NCI-H1092 (cell line): ENCODE data around the gene CNTNAP5.

Experiments used
- DNase-seq: peaks from one replicate; lab custom pipeline; 2025; lab: John Stamatoyannopoulos, UW

CNTNAP5 gene

DNA sequence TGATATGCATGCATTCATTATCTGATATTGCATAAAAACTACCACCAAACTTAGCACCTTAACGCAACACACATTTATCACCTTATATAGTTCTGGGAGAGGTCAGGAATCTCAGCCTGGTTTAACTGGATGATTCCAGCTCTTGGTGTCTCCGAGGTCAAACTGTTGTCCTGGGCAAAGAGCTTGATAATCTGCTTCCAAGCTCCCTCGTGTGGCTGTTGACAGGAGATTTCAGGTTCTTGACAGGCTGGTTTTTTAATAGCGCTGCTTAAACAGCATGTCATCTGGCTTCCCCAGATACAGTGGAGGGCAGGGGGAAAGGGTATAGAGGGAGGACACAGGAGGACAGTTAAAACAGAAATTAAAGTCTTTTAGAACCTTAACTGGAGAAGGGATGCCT, 785.0 kb downstream of the CNTNAP5 start:
- peak; percentile 12 for DNase-seq

DNA sequence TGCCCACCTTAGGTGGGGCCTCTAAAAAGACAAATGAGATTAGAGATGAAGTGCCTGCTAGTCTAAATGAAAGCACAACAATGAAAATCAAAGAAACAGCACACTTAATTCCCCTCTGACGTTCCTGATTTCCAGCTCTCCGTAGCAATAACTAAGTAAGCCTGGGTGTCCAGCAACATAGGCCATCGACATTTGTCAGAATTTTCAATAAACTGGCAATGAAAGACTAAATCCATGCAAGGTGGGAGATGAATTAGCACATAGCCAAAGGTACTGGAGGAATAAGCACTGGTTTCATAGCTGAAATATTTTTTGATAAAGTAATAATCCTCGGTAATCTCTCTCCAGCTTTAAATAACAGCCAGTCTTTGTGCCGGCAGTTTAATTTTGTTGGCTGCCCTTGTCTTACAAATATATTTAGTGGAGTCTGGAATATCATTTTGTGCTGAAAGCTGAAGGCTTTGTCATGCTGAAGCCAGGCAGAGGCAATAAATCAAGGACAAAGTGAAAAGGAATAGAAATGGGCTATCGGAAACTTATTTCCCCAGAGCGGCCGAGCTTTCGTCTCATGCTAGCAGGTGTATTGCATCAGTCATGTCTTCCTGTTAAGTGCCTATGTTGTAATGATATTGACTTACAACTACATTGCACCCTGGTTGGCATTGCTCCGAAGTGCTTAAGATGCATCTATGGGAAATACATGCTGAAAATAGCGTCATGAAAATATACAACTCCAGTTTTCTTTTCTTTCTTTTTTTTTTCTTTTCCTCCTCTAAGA, 790.1 kb downstream of the CNTNAP5 start:
- DNase-seq, result no peak

DNA sequence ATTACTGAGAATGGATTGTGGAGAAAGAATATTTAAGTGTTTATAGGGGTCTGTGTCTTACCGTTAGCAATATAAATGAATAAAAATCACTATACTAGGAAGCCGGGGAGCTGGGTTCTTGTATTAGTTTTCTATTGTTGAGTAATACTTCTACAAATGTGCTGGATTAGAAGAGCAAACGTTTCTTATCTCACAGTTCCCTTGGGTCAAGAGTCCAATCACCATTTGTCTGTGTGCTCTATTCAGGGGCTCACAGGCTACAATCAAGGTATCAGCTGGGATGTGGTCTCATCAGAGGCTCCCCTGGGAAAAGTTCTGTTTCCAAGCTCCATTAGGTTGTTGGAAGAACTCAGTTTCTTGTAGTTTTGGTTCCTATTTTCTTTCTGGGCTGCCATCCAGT, 790.9 kb downstream of the CNTNAP5 start:
- no peak for DNase-seq

DNA sequence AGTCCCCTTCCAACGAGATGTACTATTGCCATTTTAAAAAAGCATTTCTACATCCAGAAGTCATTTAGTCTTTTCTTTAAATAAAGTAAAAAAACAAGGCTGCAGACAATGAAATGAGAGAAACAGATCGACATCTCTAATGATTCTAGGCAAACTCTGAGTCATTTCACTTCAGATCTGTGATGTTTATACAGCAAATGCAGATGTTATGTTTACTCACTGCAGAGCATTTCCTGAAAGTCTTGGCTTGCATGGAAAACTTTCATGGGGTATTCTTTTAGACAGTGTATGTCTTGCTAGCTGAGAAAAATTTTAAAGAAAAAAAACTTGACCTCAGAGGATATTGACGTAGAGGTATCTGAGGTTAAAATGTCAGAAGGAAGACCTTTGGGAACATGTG, 797.4 kb downstream of the CNTNAP5 start:
- DNase-seq, result no peak

DNA sequence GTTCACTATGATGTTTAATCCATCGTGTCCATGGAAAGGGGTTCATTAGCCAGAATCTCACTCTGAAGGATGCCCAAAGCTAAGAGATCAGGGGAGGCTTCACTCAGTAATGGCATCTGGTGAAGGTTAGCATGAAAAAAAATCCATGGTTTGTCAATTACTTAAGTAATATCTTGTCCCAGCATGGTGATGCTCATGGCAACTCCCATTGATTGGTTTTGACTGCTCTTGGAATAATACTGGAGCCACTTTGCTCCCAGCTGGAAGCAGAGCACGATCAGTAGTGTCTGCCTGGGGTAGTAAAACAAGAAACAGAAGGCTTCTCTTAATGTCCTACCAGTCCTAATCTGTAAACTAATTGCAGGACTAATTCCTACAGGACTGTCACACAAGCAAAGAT, 799.4 kb downstream of the CNTNAP5 start:
- DNase-seq, result no peak

DNA sequence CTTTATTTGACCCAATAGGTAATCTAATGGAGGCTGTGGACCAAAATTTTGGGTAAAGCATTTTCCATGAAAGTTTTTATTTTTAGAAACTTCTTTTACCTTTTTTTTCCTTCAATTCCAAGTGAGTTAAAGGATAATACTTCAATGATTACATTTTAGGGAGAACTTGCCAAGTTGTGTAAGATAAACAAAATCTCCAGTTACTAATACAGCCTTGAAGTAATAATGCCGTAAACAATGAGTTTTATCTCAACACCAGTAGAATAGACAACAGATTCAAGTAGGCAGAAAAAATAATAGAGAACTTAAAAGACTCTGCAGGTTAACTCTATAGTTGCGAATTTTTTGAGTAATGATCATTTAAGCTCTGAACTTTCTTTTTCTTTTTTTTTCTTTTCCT, 807.4 kb downstream of the CNTNAP5 start:
- DNase-seq, result no peak

DNA sequence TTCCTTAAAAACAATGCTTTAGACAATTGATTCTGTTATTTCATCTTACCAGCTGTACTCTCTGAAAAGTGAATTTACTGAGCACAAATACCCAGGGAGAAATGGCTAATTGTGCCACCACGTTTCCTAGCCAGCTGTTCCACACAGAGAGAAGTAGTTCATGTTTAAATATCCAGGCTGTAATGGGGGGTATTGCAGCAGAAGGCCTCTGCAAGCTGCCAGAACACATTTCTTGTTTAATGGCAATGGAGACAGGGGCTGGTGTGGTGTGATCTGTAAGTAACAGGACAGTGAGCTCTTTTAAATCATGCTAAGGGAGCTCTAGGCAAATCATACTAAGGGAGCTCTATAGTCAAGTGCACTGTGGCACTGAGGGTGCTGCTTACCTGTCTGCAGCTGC, 809.2 kb downstream of the CNTNAP5 start:
- DNase-seq, result no peak

DNA sequence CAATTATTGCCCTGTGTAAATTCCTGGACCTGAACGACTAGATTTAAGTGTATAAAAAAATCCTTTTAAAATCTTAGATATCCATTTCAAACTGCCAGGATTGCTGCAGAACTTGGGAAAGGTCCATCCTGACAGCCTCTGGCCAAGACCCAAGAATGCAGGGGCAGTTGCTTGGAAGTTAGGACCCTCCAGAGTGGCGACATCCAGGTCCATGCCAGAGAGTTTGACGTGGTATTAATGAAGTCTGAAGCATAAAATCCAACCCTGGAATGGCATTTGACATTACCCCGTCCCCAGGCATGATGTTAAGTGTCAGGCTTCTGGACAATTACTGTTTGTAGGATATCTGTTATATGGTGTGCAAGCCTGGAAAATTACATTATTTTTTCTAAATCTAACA, 810.2 kb downstream of the CNTNAP5 start:
- no peak for DNase-seq

DNA sequence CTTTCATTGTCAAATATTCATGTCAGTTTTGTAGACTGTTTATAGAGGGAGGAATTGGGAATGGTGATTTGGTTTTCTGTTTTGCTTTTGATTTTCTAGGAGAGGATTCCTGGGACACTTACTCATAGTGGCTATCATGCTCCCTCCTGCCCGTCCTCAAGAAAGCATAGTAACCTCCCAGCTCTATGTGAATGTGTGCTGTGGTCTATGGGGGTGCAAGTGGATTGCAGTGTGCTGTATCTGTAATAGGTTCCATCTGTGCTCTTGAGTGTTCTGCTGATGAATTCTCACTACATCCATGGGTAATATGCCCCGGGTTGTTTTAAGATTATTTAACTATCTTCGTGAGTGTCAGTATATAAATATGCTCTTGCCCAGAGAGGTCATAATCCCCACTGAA, 811.3 kb downstream of the CNTNAP5 start:
- DNase-seq, result no peak

DNA sequence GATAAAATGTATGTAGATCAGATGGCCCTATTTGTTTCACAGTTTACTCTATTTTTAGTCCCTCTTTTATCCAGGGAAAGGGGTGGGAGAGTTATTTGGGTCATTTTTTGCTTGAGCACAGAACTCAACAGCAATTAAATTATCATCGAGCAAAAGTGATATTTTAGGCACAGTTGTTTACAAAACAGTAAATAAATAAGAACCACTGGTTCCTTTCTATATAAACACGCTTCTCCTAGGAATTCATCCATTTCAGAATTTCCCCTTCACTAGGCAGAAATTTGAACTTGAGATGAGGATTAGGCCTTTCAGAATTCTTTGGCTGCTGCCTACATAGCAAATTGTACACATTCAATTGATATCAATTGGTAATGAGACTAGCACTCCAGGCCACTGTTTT, 812.4 kb downstream of the CNTNAP5 start:
- no peak for DNase-seq

DNA sequence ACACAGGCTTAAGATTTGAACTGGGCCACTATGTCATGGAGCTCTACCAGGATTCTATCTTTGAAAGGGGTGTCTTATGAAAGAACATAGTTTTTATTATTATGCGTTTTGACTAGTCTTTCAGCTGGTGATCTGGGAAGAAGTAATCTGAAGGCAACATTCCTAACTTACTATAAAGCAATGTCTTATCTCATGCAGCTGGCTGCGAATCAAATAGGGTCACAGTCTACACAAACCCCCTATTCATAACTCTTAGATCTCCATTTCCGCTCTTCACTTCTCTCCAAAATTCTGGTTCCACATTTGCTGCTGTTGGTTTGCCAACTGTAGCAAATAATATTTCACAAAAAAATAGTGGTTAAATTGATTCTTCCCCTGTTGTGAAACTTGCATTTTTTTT, 813.3 kb downstream of the CNTNAP5 start:
- no peak for DNase-seq

DNA sequence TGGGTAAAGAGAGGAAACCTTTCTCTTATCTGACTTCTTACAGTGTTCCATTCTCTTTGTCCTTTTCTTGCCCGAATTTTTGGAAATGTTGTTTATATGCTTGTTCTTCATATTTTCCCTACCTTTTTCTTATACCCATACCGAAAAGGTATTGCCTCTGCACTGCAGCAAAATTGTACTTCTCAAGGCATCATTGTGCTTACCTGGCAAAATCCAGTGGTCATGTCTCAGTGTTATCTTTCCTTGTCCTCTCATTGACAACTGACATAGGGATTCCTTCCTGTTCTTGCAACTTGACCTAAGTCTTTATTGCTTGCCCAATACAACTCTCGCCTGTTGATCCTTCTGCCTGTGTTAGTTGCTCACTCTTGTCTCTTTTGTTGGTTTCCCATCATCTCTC, 842.2 kb downstream of the CNTNAP5 start:
- no peak for DNase-seq

DNA sequence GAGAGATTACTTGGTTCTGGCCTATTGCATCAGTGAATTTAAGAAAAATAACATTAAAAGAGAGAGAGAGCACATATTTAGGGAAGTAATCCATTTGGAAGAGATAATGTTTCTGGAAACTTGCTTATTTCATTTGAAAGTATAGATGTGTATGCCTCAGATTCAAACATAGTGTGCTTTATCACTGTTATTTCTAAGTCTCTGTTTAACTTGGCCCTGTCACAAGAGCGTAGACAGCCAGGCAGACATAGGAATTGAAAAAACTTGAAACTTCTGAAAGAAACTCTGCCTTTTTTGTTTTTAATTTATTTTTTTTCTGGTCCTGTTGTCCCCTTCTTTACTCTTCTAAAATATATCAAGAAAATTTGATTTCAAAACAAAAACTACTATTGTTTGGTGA, 849.1 kb downstream of the CNTNAP5 start:
- DNase-seq, result no peak

DNA sequence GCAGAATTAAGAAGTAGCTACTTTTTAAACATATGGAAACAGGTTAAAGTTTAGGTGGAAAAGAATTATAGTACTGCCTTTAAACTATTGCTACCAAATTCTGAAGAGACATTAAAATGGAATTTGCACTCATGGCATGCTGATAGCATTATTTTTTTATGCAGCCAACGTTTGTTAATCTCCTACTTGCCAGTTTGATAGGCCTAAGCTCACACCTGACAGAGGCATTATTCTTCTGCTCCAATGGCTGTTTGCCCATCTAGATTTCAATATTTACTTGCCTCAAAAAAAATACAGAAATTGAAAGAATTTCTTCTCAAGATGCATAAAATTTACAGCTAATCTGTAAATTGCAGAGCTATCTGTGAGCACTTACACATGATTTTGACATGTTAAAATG, 849.6 kb downstream of the CNTNAP5 start:
- DNase-seq, result no peak

DNA sequence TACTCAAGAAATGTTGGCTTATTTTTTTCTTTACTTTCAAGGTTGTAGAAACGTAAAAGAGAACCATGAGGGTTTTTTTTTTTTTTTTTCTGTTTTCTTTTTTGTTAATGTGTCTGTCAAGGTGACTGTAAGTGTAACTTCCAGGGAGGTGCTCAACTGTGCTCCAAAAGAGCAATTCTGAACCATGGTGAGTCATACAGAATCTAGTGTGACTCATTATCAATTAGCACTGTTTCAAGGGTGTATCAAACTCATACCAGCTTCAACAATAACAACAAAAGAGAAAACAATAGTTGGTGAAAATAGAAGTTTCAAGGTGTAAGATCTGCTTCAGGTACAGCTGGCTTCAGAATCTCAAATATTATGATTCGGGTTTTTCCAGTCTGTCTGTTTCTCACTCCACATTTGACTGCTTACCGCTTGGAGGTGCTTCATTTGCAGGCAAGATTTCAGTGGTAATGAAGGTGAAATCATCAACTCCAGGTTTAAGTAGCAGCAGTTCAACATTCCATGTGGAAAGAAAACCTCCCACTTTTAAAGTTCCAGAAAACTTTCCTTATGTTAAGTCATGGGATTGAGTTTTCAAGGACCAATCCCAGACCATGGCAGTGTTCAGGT, 850.6 kb downstream of the CNTNAP5 start:
- no peak for DNase-seq

DNA sequence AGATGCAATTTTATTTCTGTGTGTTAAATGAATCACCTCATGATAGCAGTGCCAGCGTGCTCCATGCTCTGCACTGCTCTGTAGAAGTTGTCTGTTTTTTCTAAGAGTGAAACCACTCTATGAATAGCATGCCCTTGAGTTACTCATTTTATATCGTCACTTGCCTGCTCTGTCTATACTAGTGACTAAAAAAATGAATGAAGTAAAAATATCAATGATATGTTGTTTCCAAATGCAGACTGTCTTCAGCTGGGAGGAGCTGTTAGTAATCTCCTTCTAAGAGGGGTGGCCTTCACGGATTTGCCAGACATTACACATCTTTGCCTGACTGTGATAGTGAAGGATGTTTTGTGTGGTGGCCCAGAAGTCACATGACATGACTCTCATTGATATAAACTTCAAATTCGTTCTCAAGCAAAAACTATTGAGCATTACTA, 852.1 kb downstream of the CNTNAP5 start:
- no peak for DNase-seq

DNA sequence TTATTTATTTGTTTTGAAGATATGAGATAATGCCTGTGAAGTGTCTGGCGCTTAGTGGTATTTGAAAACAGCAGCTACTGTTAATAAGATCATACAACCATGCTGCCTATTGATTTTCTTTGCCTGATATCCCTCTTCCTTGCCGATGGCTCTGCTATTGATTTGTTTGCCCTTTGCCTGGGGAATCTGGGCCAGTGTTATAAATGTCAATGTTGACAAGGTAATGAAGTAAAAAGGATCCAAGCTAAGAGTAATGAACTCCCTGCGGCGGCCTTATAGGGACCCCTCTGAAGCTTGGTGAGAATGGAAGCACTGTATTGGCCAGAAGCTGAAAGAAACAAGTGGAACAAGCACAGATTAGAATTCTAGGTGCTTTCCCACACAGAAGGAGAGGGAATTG, 854.6 kb downstream of the CNTNAP5 start:
- DNase-seq, result no peak

DNA sequence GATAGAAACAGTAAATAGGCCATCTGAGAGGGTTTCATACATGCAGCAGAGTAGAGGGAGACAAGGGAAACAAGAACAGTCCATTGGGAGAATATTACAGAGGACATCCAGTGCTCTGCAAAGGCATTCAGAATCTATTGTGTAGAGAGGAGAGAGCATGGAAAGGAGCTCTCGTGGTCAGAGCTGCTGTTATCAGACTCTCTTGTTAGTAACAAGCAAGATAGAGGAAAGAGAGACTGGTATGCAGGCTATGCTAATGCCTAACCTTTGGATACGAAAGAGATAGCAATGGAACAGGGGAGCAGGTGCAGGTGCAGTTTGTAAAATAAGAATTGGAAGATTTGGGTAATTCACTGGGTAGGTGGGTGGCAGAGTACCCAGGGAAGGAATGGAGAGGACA, 855.9 kb downstream of the CNTNAP5 start:
- no peak for DNase-seq

DNA sequence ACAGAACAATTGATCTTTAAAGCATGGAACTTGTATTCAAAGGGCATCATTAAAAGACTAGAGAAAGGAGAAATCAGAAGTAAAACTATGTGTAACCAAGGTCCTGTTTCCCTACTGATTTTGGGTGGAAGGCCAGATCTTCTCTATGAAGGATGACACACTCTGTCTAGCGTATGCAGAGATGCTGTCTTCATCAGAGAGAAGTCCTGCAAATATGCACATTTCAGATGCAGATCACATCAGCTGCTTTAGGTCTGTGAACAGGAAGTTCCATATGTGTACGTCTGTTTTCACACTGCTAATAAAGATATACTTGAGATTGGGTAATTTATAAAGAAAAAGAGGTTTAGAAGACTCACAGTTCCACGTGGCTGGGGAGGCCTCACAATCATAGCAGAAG, 857.3 kb downstream of the CNTNAP5 start:
- DNase-seq, result no peak

DNA sequence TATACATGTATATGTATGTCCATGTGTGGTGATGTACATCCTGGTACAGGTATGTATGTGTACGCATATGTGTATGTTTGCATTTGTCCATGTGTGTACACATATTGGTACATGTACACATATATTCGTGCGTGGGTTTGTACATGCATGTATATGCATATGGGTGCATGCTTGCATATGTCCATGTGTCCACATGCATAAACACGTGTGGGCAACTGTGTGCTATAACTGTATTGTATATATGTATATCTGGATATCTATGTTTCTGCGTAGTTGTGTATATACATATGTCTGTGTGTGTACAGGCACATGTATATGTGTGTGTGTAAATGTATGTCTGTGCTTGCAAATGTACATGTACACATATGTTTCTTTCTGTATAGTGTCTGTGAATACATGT, 858.5 kb downstream of the CNTNAP5 start:
- DNase-seq, result no peak

DNA sequence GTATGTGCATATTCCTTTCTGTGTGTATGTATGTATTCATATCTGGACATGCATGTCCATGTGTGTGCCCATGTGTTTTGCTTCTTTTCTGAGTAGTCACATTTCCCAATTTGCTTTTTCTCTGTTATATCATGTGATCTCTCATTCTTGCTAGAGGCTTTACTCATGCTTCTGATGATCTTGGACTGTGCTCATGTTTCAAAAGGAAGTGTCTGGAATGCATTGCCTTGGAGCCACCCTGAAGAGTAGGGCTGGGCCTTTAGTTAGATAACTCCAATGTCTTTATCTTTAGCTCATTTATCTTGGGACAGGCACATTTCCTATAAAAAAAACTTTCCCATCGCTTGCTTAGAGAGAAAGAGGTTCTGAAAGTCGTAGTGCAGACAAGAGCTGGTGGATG, 859.2 kb downstream of the CNTNAP5 start:
- no peak for DNase-seq

DNA sequence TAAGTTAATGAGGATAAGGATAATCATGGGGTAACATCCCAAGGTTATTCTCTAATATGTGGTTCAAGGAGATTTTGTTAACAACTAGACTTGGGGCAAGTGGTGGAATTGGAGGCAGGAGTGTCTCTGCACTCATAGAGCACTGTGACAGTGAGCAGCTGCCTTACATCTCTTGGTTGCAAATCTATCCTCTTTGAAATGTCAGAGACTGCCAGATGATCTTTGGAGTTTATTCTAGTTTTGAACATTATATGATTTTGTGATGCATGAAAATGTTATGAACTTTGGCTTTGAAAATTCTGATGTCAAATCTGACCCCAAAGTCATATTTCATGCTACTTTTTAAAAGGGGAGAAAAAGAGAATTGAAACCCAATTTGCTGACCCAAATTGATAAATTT, 861.1 kb downstream of the CNTNAP5 start:
- DNase-seq, result no peak

DNA sequence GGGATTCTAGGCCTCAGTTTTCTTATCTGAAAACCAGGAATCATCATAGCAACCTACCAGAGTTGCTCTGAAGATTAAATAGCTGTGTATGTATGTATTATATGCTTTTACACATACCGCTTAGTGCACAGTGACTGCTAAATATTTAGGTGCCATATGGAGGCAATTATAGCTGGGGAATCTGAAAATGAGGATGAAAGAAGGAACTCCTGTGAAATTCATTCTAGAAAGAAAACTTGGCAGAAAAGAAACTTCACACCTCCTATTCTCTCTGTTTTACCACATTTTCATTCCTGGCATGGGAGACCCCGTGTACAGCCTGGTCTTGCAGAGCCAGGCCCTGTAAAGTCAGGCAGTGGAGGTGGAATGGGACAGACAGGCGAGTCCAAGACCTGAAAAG, 862.4 kb downstream of the CNTNAP5 start:
- DNase-seq, result no peak

DNA sequence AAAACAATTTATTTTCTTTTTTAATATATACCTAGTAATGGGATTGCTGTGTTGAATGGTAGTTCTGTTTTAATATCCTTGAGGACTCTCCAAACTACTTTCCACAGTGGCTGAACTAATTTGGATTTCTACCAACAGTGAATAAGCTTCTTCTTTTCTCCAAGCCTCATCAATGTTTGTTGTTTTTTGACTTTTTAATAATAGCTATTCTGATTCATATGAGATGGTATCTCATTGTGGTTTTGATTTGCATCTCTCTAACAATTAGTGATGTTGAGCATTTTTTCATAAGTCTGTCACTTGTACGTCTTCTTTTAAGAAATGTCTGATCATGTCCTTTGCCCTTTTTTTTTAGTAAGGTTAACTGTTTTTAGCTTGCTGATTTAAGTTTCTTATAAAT, 863.3 kb downstream of the CNTNAP5 start:
- no peak for DNase-seq
